Activated T-helper 9 cell treated with anti-CD3 and anti-CD28 coated beads, Interleukin-2, amount 50 U/mL, for 16 hours (primary cell): ENCODE measurements around the gene GPR137C.

Source experiments
- DNase-seq: peaks from one replicate; pipeline ENCODE4 v3.0.0-alpha.2; 2020; ENCODE audit warnings: low read depth

The GPR137C gene, protein sequence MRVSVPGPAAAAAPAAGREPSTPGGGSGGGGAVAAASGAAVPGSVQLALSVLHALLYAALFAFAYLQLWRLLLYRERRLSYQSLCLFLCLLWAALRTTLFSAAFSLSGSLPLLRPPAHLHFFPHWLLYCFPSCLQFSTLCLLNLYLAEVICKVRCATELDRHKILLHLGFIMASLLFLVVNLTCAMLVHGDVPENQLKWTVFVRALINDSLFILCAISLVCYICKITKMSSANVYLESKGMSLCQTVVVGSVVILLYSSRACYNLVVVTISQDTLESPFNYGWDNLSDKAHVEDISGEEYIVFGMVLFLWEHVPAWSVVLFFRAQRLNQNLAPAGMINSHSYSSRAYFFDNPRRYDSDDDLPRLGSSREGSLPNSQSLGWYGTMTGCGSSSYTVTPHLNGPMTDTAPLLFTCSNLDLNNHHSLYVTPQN

DNA sequence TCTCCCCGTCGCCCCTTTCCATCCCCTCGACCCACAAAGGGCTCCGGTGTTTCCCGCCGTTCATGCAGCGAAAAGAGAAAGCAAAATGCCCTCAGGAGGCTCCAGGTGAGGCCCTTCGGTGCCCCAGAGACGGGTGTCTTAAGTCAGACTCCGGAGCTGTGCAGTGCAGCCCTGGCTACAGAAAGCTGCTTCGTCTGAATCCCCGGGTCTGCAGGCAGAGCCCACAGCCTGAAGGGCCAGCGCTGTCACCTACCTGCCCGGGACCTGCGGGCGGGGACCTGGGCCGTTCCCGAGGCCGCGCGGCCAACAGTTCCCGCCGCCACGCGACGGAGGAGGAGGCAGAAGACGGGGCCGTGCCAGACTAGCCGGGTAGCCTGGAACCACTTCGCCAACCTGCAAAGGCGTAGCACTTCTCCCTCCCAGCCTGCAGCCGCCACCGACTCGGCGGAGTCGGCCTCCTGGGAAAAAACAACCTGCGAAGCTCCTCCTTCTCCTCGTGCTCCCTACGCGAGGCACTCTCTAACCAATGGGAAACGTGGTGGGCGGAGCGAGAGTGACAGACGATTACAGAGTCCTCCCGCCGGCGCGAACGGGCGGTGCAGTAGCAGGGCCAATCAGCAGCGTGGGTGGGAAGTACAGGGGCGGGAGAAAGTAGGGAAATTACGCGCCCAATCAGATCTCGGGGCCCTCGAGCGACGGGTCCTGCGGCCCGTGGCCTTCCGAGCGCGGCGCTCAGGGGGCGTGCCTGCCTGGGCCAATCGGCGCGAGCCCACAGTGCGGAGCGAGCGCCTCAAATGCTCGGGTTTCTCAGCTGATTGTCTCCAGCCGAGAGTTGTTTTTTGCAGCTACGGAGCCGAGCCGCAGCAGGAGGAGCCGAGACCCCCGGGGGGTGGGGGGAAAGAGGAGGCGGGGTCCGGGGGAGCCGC lies at the start of gene GPR137C, which contains the start of gene TXNDC16:
Gene GPR137C (plus strand): TSS at position 774 of the 926 bp plus-strand sequence. CDS start 312 bp downstream, outside the sequence.
Gene TXNDC16 (minus strand): TSS at position 443 of the 926 bp plus-strand sequence. CDS start 8,948 bp downstream, outside the sequence.
- DNase-seq, result peak; percentile 100

- DNase-seq, result no peak
Measured at GRCh38 chr14:52513249-52513648, 39.4 kb upstream of the GPR137C start.

DNA sequence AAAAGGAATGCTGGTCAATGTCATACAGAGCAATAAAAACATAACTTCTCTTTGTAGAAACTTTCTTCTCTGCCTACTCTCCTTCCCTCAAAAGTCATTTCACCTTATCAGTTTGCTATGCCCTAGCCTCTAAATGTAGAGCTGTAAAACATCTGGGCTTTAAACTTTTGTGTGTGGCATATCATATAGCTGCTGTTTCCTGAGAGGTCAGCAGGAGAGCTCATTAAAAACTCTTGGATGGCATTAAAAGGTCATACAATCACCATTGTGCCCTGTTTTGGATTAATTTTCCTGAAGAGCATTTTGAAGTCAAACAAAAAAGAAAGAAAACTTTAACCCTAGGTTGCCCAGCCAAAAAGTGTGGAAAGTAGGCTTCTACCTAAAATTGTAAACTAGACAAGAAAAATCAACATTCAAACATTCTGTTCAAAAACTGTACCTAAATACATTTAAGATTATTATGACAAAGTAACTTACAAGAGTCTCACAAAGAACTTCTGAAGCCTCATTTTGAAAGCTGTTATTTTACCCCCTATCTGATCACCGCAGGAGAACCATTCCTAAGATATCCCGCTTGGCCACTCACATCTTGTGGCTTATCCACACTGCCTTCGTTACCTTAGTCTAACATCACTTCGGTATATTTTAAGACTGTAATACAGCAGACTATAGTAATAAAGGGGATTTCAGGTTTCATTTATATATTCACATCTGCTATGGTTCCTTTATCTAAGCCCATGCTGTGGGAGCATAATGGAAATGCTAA lies 38.4 kb upstream of the GPR137C start:
- no peak for DNase-seq

- no peak for DNase-seq
Measured at GRCh38 chr14:52522033-52522432, 30.6 kb upstream of the GPR137C start.

- no peak for DNase-seq
Measured at GRCh38 chr14:52522581-52523345, 29.9 kb upstream of the GPR137C start.

- no peak for DNase-seq
Measured at GRCh38 chr14:52527052-52527451, 25.6 kb upstream of the GPR137C start.

GRCh38 chr14:52531481-52531880 lies 21.2 kb upstream of the GPR137C start:
- no peak for DNase-seq

- DNase-seq, result no peak
Measured at GRCh38 chr14:52536269-52536668, 16.4 kb upstream of the GPR137C start.

DNA sequence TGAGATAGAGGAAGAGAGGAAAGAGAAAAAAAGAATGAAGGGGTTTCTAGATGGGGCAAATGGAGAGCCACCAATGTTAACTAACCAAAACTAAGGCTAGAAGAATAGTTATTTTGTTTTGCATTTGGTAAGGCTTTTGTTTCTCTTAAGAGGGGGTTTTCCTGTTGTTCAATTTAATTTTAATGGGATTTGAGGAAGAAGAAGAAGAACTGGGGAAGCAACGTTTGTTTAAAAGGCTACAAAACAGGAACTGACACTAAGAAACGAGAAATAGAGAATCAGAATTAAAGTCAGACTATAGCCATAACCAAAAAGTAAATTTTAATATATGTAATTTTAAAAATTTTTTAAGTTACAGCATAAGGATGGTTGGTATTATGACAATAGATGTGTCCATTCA lies 14.0 kb upstream of the GPR137C start:
- no peak for DNase-seq

- DNase-seq, result no peak
Measured at GRCh38 chr14:52545584-52546317, 6.9 kb upstream of the GPR137C start.

DNA sequence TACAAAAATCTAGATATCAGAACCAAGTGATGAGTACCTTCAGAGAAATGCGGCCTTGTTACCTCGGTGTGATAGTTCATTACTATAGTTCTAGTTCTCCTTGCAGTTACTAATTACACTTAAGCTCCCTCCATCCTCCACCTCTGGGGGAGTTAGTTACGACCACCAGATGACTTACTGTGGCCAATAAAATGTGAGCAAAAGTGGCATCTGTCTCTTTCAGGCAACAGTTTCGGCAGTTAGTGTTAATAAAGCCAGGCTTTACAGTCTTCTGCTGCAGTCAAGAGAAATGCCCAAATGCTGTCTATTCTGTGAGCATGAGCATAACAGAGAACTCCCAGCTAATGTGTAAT lies 6.3 kb upstream of the GPR137C start:
- DNase-seq, result no peak

GRCh38 chr14:52547027-52547426 lies 5.6 kb upstream of the GPR137C start:
- no peak for DNase-seq

DNA sequence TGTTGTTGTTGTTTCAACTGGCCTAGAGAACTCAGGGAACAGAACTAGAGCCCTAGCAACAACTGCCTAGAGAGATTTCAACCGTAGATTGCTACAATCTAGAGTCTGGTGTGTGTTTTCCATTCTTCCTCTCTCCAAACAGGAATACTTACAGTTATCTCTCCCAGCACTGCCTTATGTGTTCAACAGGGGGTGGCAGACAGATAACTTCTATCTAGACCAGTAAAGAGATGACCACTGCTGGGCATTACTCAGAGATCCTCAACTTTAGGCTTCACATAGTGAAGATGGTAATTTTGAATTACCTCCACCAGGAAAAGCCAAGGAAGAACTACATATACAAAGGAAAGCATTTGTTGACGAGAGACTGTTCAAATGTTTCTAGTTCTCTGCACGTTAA lies 5.1 kb upstream of the GPR137C start:
- no peak for DNase-seq

DNA sequence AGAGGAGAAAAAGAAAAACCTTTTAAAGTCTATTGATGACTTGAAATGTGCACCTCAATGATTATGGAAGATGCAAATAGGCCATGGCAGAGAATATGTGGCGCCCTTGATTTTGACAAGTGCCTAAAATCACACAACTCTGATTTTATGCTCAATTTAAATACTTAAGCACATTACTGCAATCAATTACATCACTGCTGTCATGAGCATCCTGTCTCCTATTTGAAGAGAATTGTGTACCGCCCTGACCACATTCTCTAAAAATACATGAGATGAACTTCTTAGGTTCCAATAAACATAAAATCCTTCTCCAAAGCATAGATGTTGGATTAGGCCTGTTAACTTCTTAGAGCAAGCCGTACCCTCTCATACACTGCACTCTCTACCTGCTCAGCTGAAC lies 2.0 kb upstream of the GPR137C start:
- no peak for DNase-seq

- DNase-seq, result no peak
Measured at GRCh38 chr14:52551205-52551604, 1.4 kb upstream of the GPR137C start.

DNA sequence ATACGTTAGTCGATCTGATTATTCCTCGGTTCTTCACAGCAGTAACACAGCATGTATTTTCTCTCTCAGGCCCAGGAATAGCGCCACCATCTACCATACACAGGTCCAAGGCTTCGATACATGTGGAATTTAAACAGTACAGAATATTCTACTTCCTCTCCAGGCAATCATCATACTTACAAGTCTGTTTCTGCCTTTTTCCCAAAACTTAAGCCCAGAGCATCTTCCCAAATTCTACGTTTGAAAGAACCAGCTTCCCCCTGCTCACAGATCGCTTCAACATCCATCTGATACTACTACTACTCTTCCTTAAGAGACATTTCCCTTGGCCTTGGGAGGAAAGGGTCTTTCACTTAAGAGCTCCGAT lies 957 bp upstream of the GPR137C start:
- DNase-seq, result no peak

DNA sequence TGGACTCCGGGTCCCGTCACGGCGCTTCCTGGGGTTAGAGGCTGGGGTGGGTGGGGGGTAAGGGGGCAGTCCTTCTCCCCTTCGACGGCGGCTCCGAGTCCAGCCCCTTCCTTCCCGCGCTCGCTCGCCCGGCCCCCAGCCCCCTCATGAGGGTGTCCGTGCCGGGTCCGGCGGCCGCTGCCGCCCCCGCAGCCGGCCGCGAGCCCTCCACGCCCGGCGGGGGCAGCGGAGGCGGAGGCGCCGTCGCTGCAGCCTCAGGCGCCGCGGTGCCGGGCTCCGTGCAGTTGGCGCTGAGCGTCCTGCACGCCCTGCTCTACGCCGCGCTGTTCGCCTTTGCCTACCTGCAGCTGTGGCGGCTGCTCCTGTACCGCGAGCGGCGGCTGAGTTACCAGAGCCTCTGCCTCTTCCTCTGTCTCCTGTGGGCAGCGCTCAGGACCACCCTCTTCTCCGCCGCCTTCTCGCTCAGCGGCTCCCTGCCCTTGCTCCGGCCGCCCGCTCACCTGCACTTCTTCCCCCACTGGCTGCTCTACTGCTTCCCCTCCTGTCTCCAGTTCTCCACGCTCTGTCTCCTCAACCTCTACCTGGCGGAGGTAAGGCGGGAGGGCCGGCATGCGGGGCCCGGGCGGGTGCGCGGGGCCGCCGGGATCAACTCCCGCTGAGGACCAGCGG lies 500 bp downstream of the GPR137C start:
- no peak for DNase-seq

GRCh38 chr14:52553671-52554575 lies 1.3 kb downstream of the GPR137C start:
- DNase-seq, result peak; percentile 69

DNA sequence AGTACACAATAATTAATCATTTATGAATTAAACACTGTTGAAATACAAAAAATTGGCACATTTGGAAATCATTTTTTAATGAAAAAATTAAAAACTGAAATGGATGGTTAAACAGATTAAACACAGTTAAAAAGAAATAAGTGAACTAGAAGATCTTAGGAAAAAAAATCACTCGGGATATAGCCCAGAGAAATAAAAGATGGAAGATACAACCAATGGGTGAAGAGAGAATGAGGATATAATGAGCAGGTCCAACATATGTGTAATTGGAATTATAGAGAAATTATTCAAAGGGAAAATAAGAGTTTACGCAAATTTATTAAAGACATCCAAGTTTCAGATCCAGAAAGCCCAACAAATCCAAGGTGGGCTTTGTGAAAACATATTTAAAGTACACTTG lies 6.1 kb downstream of the GPR137C start:
- no peak for DNase-seq
